Measurements from ENCODE around the gene RRBP1.

GRCh38 chr20:17711267-17711627, 29.2 kb upstream of the RRBP1 start:
- TF ChIP-seq CTCF (IDR thresholded peaks at IDR 0.05) = no peak
- TF ChIP-seq POLR2A (IDR thresholded peaks at IDR 0.05) = no peak
- TF ChIP-seq EP300 (IDR thresholded peaks at IDR 0.05) = no peak
